GM18520 (cell line): Measurements from ENCODE around the gene RPP21.

Experiments used
- ATAC-seq: cut with Tn5 transposase; IDR thresholded peaks from one replicate; pipeline ENCODE4 v1.9.1; 2021; ENCODE audit not compliant: unreplicated experiment

The RPP21 gene

GRCh38 chr6:30378290-30378937, 33.5 kb downstream of the RPP21 start:
- ATAC-seq, result no peak

GRCh38 chr6:30380464-30380863, 35.5 kb downstream of the RPP21 start:
- no peak for ATAC-seq

- no peak for ATAC-seq
Measured at GRCh38 chr6:30386166-30386565, 41.2 kb downstream of the RPP21 start.

GRCh38 chr6:30391240-30391639, 46.3 kb downstream of the RPP21 start:
- ATAC-seq, result no peak

- ATAC-seq, result no peak
Measured at GRCh38 chr6:30394139-30394538, 49.2 kb downstream of the RPP21 start.
